ENCODE data around the gene MFN2. TPM values are rescaled to one million over a fixed set of nuclear protein-coding genes. Genes with fewer than 3 reads are reported as not detected.
A peak's percentile ranks its signal among the peaks of the same experiment; 100 is the strongest.

The MFN2 gene
- total and polyA plus RNA-seq, 9 of the 15 experiments (the other 6 are each of a cell fraction or from before 2014, with no cell fraction given) = 10.5 to 158 (median 87.1) TPM

GRCh38 chr1:11979028-11979850 is 1.0 kb upstream of the MFN2 start (continued):
- TF ChIP-seq MBD1 (CRISPR knock-in tag; IDR thresholded peaks at IDR 0.05) (peak; percentile 80; the same call in 1 of the 2 replicates), ESRRA (IDR thresholded peaks at IDR 0.05; ENCODE audit: borderline replicate concordance, low read depth) (no peak), DDX20 (tag; IDR thresholded peaks at IDR 0.05; ENCODE audit: low read depth) (no peak), ARHGAP35 (IDR thresholded peaks at IDR 0.05; ENCODE audit: partially characterized antibody) (no peak), ZBTB17 (CRISPR knock-in tag; IDR thresholded peaks at IDR 0.05) (no peak), TEAD2 (tag; IDR thresholded peaks at IDR 0.05) (no peak), FOXP1 (CRISPR knock-in tag; IDR thresholded peaks at IDR 0.05) (no peak), SMAD4 (CRISPR knock-in tag; conservative IDR thresholded peaks at IDR 0.05) (no peak), HDGF (IDR thresholded peaks at IDR 0.05) (no peak), SMAD3 (CRISPR knock-in tag; conservative IDR thresholded peaks at IDR 0.05) (no peak), ZNF507 (tag; conservative IDR thresholded peaks at IDR 0.05) (no peak), ESRRB (CRISPR knock-in tag; IDR thresholded peaks at IDR 0.05; ENCODE audit: borderline replicate concordance) (no peak), THAP7 (CRISPR knock-in tag; IDR thresholded peaks at IDR 0.05) (no peak), SRSF3 (IDR thresholded peaks at IDR 0.05; ENCODE audit: insufficient read depth, low read length) (no peak), ZZZ3 (IDR thresholded peaks at IDR 0.05) (no peak)
- TF ChIP-seq, protein P1, sequence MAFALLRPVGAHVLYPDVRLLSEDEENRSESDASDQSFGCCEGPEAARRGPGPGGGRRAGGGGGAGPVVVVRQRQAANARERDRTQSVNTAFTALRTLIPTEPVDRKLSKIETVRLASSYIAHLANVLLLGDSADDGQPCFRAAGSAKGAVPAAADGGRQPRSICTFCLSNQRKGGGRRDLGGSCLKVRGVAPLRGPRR (CRISPR knock-in tag; IDR thresholded peaks at IDR 0.05) = no peak
- TF ChIP-seq, protein P2, sequence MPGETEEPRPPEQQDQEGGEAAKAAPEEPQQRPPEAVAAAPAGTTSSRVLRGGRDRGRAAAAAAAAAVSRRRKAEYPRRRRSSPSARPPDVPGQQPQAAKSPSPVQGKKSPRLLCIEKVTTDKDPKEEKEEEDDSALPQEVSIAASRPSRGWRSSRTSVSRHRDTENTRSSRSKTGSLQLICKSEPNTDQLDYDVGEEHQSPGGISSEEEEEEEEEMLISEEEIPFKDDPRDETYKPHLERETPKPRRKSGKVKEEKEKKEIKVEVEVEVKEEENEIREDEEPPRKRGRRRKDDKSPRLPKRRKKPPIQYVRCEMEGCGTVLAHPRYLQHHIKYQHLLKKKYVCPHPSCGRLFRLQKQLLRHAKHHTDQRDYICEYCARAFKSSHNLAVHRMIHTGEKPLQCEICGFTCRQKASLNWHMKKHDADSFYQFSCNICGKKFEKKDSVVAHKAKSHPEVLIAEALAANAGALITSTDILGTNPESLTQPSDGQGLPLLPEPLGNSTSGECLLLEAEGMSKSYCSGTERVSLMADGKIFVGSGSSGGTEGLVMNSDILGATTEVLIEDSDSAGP (CRISPR knock-in tag; IDR thresholded peaks at IDR 0.05) = 0 out of 2 replicates have a peak, but pooled peaks have one; percentile 18
